ENCODE data around the gene SLC35B2.

DNA sequence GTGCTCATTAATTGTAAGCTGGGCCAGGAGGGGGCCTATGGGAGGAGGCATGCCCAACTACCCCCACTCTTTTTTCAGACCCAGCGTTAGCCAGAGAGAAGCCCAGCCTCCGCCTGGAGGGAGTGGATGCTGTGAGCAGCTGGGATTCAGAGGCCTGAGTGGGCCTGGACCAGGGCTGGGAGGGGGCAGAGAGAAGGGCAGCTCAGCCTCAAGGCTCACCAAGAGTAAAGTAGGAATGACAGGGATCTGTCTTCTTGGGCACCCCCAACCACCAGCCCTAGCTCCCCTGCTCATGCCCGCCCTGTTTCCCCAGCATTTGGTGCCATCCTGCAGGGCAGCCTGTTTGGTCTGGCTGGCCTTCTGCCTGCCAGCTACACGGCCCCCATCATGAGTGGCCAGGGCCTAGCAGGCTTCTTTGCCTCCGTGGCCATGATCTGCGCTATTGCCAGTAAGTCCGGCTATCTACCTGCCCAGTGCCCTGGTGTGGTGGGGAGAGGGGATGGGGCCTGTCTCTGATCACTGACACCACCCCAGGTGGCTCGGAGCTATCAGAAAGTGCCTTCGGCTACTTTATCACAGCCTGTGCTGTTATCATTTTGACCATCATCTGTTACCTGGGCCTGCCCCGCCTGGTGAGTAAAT lies 27.2 kb downstream of the SLC35B2 start:
- TF ChIP-seq, protein P1, sequence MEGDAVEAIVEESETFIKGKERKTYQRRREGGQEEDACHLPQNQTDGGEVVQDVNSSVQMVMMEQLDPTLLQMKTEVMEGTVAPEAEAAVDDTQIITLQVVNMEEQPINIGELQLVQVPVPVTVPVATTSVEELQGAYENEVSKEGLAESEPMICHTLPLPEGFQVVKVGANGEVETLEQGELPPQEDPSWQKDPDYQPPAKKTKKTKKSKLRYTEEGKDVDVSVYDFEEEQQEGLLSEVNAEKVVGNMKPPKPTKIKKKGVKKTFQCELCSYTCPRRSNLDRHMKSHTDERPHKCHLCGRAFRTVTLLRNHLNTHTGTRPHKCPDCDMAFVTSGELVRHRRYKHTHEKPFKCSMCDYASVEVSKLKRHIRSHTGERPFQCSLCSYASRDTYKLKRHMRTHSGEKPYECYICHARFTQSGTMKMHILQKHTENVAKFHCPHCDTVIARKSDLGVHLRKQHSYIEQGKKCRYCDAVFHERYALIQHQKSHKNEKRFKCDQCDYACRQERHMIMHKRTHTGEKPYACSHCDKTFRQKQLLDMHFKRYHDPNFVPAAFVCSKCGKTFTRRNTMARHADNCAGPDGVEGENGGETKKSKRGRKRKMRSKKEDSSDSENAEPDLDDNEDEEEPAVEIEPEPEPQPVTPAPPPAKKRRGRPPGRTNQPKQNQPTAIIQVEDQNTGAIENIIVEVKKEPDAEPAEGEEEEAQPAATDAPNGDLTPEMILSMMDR (IDR thresholded peaks at IDR 0.05): no peak
- no peak for TF ChIP-seq POLR2A (IDR thresholded peaks at IDR 0.05)
- no peak for TF ChIP-seq POLR2AphosphoS5 (IDR thresholded peaks at IDR 0.05)
